ENCODE results near the gene MRPS14. TPM values are rescaled to one million over a fixed set of nuclear protein-coding genes. Genes with fewer than 3 reads are reported as not detected.

The MRPS14 gene
- total and polyA plus RNA-seq, 2 donors (not counting 1 experiment from before 2014, with no cell fraction given) = 9.1 to 29.4 TPM

- no peak overlapping the region for H3K27ac ChIP-seq (ENCODE audit: low read length in 2 of 2)
- no peaks in the 10 kb centered on the region for H3K9me3 ChIP-seq (ENCODE audit: control extremely low read depth in 1 of 3, control insufficient read depth in 2 of 3, insufficient read depth in 1 of 3, low read length in 2 of 3)
- TF ChIP-seq, protein P1, sequence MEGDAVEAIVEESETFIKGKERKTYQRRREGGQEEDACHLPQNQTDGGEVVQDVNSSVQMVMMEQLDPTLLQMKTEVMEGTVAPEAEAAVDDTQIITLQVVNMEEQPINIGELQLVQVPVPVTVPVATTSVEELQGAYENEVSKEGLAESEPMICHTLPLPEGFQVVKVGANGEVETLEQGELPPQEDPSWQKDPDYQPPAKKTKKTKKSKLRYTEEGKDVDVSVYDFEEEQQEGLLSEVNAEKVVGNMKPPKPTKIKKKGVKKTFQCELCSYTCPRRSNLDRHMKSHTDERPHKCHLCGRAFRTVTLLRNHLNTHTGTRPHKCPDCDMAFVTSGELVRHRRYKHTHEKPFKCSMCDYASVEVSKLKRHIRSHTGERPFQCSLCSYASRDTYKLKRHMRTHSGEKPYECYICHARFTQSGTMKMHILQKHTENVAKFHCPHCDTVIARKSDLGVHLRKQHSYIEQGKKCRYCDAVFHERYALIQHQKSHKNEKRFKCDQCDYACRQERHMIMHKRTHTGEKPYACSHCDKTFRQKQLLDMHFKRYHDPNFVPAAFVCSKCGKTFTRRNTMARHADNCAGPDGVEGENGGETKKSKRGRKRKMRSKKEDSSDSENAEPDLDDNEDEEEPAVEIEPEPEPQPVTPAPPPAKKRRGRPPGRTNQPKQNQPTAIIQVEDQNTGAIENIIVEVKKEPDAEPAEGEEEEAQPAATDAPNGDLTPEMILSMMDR (IDR thresholded peaks at IDR 0.05) = no peak
- TF ChIP-seq EZH2 (IDR thresholded peaks at IDR 0.05; ENCODE audit: borderline replicate concordance, insufficient read depth, low read depth, low read length, poor library complexity, severe bottlenecking) = no peak
- H3K27me3 Mint-ChIP-seq = peaks cover 46% of the 10 kb centered on the region
- H3K36me3 ChIP-seq (replicated peaks in 1 of 2; ENCODE audit: control extremely low read depth in 1 of 2, control insufficient read depth in 1 of 2, extremely low read depth in 1 of 2, insufficient read depth in 2 of 2, low read length in 1 of 2) = no peaks in the 10 kb centered on the region
- no peaks in the 10 kb centered on the region for H4K20me1 ChIP-seq (ENCODE audit: control insufficient read depth, insufficient read depth, low read length, poor library complexity, severe bottlenecking)
- no peaks in the 10 kb centered on the region for H3K9me3 Mint-ChIP-seq (ENCODE audit: insufficient read depth)
- H3K4me3 ChIP-seq (ENCODE audit: control extremely low read depth in 1 of 5, extremely low read depth in 1 of 5, insufficient read depth in 1 of 5, low read depth in 2 of 5, low read length in 4 of 5) = no peak overlapping the region
- H3K4me3 Mint-ChIP-seq = no peak overlapping the region
- intact Hi-C loops (cut with micrococcal nuclease) = no loop called here
- H3K27me3 ChIP-seq (replicated peaks in 1 of 4; ENCODE audit: control extremely low read depth in 1 of 4, control insufficient read depth in 3 of 4, insufficient read depth in 4 of 4, low read length in 3 of 4) = peaks cover 0 to 12% (median 6%) of the 10 kb centered on the region in 4 experiments
- POLR2A ChIA-PET = no interaction called here
- CTCF ChIA-PET = no interaction called here
- no peak overlapping the region for H3K9ac ChIP-seq (ENCODE audit: low read length)
- H3K79me2 ChIP-seq (ENCODE audit: control insufficient read depth, insufficient read depth, low read length) = no peaks in the 10 kb centered on the region
- no peak overlapping the region for H3K27ac Mint-ChIP-seq
- peaks cover 3 to 5% of the 10 kb centered on the region in 2 donors for H3K4me1 ChIP-seq (ENCODE audit: control insufficient read depth in 2 of 2, insufficient read depth in 2 of 2, low read length in 2 of 2)
- DNase-seq (no peak), ATAC-seq (ENCODE audit: low read depth) (no peak)
- peaks cover 8% of the 10 kb centered on the region for H3K4me1 Mint-ChIP-seq
- no peak overlapping the region for H3K4me2 ChIP-seq (replicated peaks; ENCODE audit: low read depth, low read length, poor library complexity, severe bottlenecking)
- no peak overlapping the region for H2AFZ ChIP-seq (ENCODE audit: insufficient read depth, low read depth, low read length, poor library complexity, severe bottlenecking)
These were observed 47.6 kb upstream of the MRPS14 start for GRCh38 chr1:175070818-175071217.

DNA sequence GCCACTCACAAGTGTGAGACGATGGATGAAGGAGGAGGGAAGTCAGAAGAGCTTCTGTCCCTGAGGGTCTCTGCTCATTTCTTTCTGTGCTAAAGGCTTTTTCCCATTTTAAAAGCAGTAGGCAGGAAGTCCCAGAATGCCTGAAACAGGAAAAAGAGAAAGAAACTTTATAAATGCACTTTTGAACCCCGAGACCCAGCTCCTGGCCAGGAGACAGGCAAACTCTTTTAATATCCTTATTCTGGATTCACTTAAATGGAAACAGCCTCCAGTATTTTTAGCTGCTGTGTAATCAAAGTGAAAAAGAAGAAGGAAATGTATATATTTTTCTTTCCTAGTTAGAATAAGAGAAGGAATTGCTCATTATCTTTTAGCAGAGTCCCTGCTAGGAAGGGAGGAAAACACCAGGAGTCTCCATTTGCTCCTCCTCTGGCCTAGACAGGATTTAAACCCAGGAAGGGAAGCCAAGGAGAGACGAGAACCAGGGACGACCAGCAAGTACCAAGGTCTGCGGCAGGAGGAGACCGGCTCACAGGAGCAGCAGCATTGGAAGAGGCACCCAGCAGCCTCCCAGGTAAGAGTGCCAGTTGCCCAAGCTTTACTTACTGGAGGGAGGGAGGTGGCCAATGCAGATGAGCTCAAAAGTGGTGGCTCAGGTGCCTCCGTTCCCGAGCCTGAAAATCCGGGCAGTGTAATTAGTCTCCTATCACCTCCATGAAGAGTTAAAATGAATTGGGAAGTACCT lies 44.3 kb upstream of the MRPS14 start, which contains the start of gene TNN:
Gene TNN (plus strand): TSS at position 472 of the 745 bp plus-strand sequence. CDS start 9,586 bp downstream, outside the sequence.
- Mint-ChIP-seq H3K27me3 (peaks cover 36% of the 10 kb centered on the region), H3K27ac (no peak within 1 kb of the TSS), H3K4me1 (peaks cover 6% of the 10 kb centered on the region), H3K9me3 (ENCODE audit: insufficient read depth) (no peaks in the 10 kb centered on the region), H3K4me3 (no peak within 1 kb of the TSS)
- H3K36me3 ChIP-seq (replicated peaks in 1 of 2; ENCODE audit: control extremely low read depth in 1 of 2, control insufficient read depth in 1 of 2, extremely low read depth in 1 of 2, insufficient read depth in 2 of 2, low read length in 1 of 2) = no peaks in the 10 kb centered on the region
- ATAC-seq (ENCODE audit: low read depth) = no peak
- H3K4me1 ChIP-seq (ENCODE audit: control insufficient read depth in 2 of 2, insufficient read depth in 2 of 2, low read length in 2 of 2) = peaks cover 3 to 5% of the 10 kb centered on the region in 2 donors
- intact Hi-C loops (cut with micrococcal nuclease) = no loop called here
- no peak within 1 kb of the TSS for H3K9ac ChIP-seq (ENCODE audit: low read length)
- WGBS (ENCODE audit: insufficient coverage) = 95% methylated on average over 4 of the region's 9 CpGs
- no peak within 1 kb of the TSS for H2AFZ ChIP-seq (ENCODE audit: insufficient read depth, low read depth, low read length, poor library complexity, severe bottlenecking)
- POLR2A ChIA-PET = no interaction called here
- no peak within 1 kb of the TSS for H3K4me3 ChIP-seq (ENCODE audit: control extremely low read depth in 1 of 5, extremely low read depth in 1 of 5, insufficient read depth in 1 of 5, low read depth in 2 of 5, low read length in 4 of 5)
- TF ChIP-seq, protein P1 (IDR thresholded peaks at IDR 0.05) = no peak
- TF ChIP-seq EZH2 (IDR thresholded peaks at IDR 0.05; ENCODE audit: borderline replicate concordance, insufficient read depth, low read depth, low read length, poor library complexity, severe bottlenecking) = no peak
- H3K27me3 ChIP-seq (replicated peaks in 1 of 4; ENCODE audit: control extremely low read depth in 1 of 4, control insufficient read depth in 3 of 4, insufficient read depth in 4 of 4, low read length in 3 of 4) = peaks cover 0 to 15% (median 3%) of the 10 kb centered on the region in 4 experiments
- H3K9me3 ChIP-seq (ENCODE audit: control extremely low read depth in 1 of 3, control insufficient read depth in 2 of 3, insufficient read depth in 1 of 3, low read length in 2 of 3) = no peaks in the 10 kb centered on the region
- DNase-seq = no peak
- no peaks in the 10 kb centered on the region for H3K79me2 ChIP-seq (ENCODE audit: control insufficient read depth, insufficient read depth, low read length)
- no peaks in the 10 kb centered on the region for H4K20me1 ChIP-seq (ENCODE audit: control insufficient read depth, insufficient read depth, low read length, poor library complexity, severe bottlenecking)
- H3K27ac ChIP-seq (ENCODE audit: low read length in 2 of 2) = no peak within 1 kb of the TSS
- CTCF ChIA-PET = interaction anchor here (0.8 kb wide), 1 partner anchor 79 kb away, joined by 5 read pairs; no protein-coding TSS in a partner anchor
- H3K4me2 ChIP-seq (replicated peaks; ENCODE audit: low read depth, low read length, poor library complexity, severe bottlenecking) = no peak within 1 kb of the TSS

Data from B cell (primary cell).